IPS-18c (cell line): ENCODE results near the gene AK1.
A peak's percentile ranks its signal among the peaks of the same experiment; 100 is the strongest.
"Not testable (repeated sequence)": the region's sequence is repeated elsewhere in the genome, so short reads cannot be mapped to it uniquely, and the experiment has no call there.

Source experiments
- H3K4me3 ChIP-seq: 2 replicates; pipeline ENCODE4 v1.7.0; 2013; ENCODE audit warnings: low read depth, mild to moderate bottlenecking, low read length, moderate library complexity; ENCODE audit not compliant: insufficient read depth
- H3K9me3 ChIP-seq: one replicate; pipeline ENCODE4 v1.6.1; 2013; ENCODE audit warnings: mild to moderate bottlenecking, low read length, moderate library complexity; ENCODE audit not compliant: control insufficient read depth, insufficient read depth

The AK1 gene

GRCh38 chr9:127847178-127847510, 30.3 kb downstream of the AK1 start:
- H3K9me3 ChIP-seq: peaks cover 5% of the 10 kb centered on the region
- H3K4me3 ChIP-seq: no peak overlapping the region

DNA sequence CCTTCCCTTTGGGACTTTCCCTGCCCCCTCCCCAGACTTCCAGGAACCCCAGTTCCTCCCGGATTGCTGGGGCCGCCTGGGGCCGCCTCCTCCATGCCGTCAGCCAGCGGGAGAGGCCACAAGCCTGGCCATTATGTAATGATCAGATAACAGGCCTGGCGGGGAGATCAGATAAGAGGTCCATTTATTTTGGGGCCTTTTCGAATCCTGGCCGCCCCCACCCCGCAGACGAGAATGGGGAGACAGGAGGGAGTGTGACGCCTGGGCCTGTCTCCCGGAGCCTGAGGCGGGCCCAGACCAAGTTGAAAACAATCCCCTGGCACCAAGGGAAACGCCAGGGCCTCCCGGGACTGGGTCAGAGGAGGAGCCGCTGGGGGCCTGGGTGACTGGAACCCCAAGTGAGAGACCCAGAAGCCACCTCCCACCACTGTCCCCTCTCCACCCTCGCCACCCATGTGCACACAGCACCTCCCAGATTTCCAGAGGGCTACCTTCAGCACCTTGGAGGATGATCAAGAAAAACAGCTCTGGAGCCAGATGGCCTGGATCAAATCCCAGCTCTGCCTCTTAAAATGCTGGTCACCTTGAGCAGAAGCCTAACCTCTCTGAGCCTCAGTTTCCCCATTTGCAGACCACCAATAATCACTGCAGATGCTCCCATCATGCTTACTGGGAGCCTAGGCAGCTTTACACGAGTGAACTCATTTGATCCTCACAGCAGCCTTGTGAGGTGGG, 30.9 kb downstream of the AK1 start:
- Histone ChIP-seq H3K9me3 (peaks cover 5% of the 10 kb centered on the region), H3K4me3 (no peak overlapping the region)

GRCh38 chr9:127845619-127846018, 31.9 kb downstream of the AK1 start:
- H3K4me3 ChIP-seq, H3K9me3 ChIP-seq: not testable (repeated sequence)

- Histone ChIP-seq H3K4me3 (no peak overlapping the region), H3K9me3 (peaks cover 5% of the 10 kb centered on the region)
Measured at GRCh38 chr9:127844821-127845359, 32.6 kb downstream of the AK1 start.

DNA sequence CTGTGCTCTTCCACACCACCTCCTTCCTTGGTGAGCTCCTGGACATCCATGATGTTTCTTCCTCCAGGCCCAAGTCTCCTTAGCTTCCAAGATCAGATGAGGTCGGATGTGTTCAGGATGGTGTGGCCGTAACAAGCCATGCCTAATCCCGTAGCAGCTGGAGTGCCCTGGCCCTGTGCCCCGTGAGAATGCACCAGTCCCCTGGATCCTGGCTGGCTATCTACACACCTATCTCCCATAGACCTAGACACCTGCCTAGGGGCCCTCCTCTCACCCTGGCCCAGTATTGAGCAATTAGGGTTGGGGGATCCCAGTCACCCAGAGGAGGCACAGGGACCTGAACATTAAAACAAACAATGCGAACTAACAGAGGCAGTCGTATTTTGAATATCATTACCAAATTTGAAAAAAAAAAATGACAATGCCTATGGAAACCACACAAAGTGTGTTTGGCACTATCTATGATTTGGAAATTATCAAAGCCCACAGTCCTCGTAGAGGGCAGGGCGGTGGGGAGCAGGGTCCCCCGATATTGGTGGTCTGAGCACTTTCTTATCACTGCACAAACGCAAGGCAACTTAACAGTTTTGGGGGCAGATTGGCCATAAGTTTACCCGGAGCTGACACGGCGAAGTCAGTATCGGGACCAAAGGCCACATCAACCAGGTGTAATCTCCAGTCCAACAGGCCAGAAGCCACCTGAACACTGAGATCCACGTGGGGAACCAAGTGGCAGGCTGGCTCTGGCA, 36.2 kb downstream of the AK1 start:
- Histone ChIP-seq H3K4me3 (no peak overlapping the region), H3K9me3 (no peaks in the 10 kb centered on the region)

DNA sequence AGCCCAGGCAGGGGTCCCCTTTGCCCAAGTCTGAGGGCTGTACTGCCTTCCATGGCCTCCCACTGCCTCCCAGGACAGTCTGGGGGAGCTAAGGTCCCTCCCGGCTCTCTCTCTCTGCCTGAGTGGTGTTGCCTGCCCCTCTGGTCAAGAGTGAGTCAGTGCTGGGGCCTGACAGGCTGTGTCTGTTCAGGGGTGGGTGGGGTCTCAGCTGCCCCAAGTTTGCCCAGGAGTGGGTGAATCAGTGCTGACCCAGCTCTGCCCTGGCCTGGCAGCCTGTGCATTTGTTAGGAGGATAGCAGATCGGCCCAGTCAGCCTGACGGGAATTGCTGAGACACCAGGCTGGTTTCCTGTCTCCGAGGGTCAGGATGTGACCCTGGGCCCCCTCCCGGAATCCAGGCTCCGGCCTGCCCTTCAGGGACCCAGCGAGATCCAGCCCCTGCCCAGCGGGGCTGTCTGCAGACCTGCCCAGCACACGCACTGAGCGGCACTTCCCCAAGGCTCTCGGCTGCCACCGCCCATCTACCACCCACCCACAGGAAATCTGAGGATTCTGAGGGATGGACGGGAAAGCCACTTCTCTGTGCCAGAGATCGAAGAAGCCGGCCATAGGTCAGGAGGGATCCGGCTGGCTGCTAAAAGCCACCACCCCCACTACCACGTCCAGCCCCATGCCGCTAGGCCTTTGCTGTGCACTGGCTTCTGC, 38.9 kb downstream of the AK1 start:
- no peaks in the 10 kb centered on the region for H3K9me3 ChIP-seq
- H3K4me3 ChIP-seq: no peak overlapping the region

DNA sequence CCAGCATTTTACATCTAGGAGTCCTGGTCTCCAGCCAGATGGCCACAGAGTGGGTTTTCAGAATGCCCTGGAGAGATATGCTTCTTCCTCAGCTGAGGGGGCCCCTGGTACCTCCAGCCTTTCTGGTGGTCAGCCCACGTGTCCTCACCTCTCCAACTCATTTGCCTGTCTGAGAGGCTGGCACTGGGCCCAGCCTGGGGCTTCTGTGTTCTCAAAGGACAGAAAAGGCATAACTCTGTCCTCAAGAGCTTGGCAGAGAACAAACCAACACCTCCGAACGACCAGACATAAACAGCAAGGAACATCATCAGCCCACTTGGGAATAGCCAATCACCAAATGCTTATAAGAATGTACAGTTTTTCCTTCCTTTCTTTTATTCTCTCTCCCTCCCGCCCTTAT, 40.1 kb downstream of the AK1 start:
- Histone ChIP-seq H3K9me3 (no peaks in the 10 kb centered on the region), H3K4me3 (no peak overlapping the region)

GRCh38 chr9:127836561-127836960, 40.9 kb downstream of the AK1 start:
- not testable (repeated sequence) for H3K9me3 ChIP-seq, H3K4me3 ChIP-seq

- no peaks in the 10 kb centered on the region for H3K9me3 ChIP-seq
- H3K4me3 ChIP-seq: no peak overlapping the region
Measured at GRCh38 chr9:127835991-127836516, 41.4 kb downstream of the AK1 start.

- no peak overlapping the region for H3K4me3 ChIP-seq
Measured at GRCh38 chr9:127833555-127833954, 43.9 kb downstream of the AK1 start.

GRCh38 chr9:127832248-127832647, 45.2 kb downstream of the AK1 start:
- Histone ChIP-seq H3K4me3 (no peak overlapping the region), H3K9me3 (no peaks in the 10 kb centered on the region)

More at GRCh38 chr9:127833555-127833954, 43.9 kb downstream of the AK1 start:
- H3K9me3 ChIP-seq: no peaks in the 10 kb centered on the region

GRCh38 chr9:127829205-127829906, 48.1 kb downstream of the AK1 start:
- Histone ChIP-seq H3K9me3 (no peaks in the 10 kb centered on the region), H3K4me3 (no peak overlapping the region)

- Histone ChIP-seq H3K9me3 (no peaks in the 10 kb centered on the region), H3K4me3 (peak overlapping the region; percentile 46)
Measured at GRCh38 chr9:127828262-127829031, 49.0 kb downstream of the AK1 start.

- Histone ChIP-seq H3K9me3 (no peaks in the 10 kb centered on the region), H3K4me3 (no peak overlapping the region)
Measured at GRCh38 chr9:127826253-127826913, 51.1 kb downstream of the AK1 start.

DNA sequence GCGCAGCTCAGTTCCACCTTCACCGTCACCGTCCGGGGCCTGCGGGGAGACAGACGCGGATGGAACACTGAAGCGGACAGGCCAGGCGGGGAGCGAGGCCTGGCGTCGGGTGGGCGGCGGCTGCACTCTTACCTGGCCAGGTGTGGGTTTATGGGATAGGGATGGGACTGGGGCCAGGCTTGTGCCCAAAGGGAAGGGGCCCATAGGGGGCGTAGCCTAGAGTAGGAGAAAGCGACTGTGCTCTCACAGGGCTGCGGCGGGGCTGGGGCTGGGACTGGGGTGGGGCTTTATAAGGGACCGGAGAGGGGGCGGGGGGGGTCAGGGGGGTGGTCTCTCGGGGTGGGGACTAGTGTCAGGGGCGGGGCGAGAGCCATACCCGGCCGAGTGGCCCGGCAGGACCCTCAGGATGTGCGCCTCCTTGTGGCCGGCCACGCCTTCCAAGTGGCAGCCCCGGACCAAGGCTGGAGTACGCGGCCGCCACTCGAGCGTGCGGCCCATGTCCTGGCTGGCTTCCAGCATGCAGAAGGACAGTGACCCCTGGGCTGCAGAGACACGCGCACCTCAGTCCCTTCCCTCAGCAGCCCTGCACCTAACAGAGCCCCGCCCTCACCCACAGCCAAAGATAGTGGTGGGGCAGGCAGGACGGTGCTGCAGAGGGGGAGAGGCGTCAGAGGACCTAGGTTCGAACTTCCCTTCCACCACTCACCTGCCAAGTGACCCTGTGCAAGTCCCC, 52.0 kb downstream of the AK1 start:
- Histone ChIP-seq H3K4me3 (no peak overlapping the region), H3K9me3 (no peaks in the 10 kb centered on the region)
